NCI-H748 treated with DMSO at 0.1 percent for 48 hours (cell line): ENCODE results near the gene FRY.

Source experiments
- DNase-seq: peaks from one replicate; lab custom pipeline; 2025; lab: John Stamatoyannopoulos, UW

FRY gene

DNA sequence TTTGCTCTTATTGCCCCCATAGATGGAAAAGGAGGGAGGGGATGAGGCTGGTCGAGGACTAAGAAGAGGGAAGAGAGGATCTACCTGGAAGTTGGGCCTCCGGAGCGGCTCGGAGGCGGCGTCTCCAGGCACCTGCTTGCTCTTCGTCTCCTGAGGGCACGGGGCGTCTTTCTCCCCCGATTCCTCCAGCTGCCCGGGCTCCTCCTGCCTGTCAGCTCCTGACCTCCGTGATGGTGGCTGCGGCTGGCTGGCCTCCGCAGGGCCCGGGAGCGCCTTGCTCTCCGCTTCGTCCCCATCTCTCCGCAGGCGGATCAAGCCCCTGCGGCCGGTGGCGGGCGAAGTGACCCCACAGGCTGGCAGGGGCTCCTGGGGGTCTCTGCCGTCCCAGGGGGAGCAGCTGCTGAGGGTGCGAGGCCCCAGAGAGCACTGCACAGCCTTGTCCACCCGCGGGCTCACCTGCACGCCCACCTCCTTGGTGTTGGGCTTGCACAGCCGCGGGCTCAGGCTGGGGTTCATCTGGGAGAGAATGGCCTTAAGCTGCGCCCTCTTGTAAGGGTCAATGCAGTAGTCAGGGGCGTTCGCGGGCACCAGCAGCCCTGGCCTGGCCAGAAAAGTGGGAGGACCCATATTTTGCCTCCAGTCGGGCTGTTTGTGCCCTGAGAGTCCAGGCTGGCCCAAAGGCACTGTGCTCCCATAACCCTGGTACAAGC lies 279.8 kb downstream of the FRY start:
- no peak for DNase-seq

DNA sequence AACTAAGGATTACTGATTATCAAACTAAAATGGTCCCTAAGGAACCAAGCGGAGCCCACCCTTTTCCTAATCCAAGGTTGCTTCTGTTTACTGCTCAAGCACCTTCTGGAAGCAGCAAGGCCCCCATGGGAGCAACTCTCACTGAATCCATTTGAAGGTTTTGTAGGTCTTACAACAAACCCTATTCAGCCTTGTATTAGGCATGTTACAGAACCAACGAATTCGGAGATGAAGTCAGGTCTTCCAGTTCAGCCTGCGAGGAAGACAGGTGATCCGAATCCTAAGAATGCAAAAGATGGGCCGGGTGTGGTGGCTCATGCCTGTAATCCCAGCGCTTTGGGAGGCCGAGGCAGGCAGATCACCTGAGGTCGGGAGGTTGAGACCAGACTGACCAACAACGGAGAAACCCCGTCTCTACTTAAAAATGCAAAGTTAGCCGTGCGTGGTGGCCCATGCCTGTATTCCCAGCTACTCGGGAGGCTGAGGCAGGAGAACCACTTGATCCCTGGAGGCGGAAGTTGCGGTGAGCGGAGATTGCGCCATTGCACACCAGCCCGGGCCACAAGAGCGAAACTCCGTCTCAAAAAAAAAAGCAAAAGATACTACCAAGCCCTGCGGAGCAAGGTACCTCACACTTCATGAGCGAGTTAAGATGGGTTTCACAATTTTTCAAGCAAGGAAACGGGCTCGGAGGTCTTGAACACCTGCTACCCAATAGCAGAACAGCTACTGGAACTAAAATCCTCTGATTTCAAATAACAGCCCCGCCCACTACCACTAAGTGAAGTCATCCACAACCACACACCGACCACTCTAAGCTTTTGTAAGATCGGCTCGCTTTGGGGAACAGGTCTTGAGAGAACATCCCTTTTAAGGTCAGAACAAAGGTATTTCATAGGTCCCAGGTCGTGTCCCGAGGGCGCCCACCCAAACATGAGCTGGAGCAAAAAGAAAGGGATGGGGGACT lies 283.0 kb downstream of the FRY start:
- DNase-seq = no peak

DNA sequence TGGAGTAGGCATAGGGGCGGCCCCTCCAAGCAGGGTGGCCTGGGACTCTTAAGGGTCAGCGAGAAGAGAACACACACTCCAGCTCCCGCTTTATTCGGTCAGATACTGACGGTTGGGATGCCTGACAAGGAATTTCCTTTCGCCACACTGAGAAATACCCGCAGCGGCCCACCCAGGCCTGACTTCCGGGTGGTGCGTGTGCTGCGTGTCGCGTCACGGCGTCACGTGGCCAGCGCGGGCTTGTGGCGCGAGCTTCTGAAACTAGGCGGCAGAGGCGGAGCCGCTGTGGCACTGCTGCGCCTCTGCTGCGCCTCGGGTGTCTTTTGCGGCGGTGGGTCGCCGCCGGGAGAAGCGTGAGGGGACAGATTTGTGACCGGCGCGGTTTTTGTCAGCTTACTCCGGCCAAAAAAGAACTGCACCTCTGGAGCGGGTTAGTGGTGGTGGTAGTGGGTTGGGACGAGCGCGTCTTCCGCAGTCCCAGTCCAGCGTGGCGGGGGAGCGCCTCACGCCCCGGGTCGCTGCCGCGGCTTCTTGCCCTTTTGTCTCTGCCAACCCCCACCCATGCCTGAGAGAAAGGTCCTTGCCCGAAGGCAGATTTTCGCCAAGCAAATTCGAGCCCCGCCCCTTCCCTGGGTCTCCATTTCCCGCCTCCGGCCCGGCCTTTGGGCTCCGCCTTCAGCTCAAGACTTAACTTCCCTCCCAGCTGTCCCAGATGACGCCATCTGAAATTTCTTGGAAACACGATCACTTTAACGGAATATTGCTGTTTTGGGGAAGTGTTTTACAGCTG lies 283.9 kb downstream of the FRY start, which contains the start of the genes BRCA2 and ZAR1L:
Gene BRCA2, plus strand, starts transcription at position 271 of the 790 bp plus-strand sequence. CDS start 953 bp downstream, outside the sequence.
Gene ZAR1L, minus strand, starts transcription at position 126 of the 790 bp plus-strand sequence. CDS start 3,438 bp downstream, outside the sequence.
- peak; percentile 95 for DNase-seq

DNA sequence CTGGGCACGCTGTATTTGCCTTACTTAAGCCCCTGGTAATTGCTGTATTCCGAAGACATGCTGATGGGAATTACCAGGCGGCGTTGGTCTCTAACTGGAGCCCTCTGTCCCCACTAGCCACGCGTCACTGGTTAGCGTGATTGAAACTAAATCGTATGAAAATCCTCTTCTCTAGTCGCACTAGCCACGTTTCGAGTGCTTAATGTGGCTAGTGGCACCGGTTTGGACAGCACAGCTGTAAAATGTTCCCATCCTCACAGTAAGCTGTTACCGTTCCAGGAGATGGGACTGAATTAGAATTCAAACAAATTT lies 284.4 kb downstream of the FRY start:
- peak; percentile 95 for DNase-seq

DNA sequence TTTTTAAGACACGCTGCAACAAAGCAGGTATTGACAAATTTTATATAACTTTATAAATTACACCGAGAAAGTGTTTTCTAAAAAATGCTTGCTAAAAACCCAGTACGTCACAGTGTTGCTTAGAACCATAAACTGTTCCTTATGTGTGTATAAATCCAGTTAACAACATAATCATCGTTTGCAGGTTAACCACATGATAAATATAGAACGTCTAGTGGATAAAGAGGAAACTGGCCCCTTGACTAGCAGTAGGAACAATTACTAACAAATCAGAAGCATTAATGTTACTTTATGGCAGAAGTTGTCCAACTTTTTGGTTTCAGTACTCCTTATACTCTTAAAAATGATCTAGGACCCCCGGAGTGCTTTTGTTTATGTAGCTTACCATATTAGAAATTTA lies 284.9 kb downstream of the FRY start:
- no peak for DNase-seq

DNA sequence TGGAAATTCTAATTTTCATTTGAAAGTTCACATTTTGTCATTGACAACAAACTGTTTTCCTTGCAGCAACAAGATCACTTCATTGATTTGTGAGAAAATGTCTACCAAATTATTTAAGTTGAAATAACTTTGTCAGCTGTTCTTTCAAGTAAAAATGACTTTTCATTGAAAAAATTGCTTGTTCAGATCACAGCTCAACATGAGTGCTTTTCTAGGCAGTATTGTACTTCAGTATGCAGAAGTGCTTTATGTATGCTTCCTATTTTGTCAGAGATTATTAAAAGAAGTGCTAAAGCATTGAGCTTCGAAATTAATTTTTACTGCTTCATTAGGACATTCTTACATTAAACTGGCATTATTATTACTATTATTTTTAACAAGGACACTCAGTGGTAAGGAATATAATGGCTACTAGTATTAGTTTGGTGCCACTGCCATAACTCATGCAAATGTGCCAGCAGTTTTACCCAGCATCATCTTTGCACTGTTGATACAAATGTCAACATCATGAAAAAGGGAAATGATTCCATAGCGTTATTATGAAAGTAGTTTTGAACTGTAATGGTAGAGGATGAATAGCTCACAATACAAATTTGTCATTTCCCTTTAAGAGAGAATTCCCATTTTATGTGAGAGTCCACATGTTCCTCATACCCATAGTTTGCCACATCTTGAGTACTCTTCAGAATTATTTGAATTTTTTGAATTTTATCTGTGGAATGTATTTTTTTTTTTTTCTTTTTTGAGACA lies 286.3 kb downstream of the FRY start:
- no peak for DNase-seq

DNA sequence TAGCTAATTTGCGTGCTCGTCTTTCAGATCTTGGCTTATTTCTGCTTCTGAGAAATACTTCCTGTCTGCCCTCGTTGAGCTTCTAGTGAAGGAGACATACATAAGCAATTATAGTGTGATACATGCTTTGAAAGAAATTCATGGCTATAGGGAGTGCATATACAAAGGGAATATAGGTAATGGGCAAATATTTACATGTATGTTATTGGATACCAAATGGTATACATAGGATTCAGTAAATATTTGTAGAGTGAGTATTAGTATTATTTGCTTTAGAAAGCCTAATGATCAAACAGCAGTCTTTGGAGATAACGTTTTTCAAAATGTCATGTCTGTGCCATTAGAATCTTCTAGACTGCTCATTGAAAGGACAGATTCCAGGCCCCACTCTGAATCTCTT lies 289.0 kb downstream of the FRY start:
- peak; percentile 95 for DNase-seq

DNA sequence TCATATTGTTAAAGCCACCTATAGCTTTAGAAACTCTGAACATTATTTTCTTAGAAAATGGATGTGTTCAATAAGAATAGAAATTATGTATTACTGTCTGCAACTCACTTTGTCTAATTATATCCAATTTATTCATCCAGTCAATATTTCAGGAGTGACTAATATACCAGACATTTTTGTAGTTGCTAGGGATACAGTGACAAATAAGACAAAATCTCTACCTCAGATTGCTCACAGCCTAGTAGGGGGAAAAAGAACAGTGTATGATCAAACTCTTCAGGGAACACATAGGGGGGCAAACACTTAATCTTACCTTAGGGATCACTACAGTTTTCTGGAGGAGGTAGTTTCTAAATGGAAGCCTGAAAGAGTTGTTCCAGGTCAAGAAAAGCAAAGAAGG lies 292.3 kb downstream of the FRY start:
- DNase-seq = no peak

DNA sequence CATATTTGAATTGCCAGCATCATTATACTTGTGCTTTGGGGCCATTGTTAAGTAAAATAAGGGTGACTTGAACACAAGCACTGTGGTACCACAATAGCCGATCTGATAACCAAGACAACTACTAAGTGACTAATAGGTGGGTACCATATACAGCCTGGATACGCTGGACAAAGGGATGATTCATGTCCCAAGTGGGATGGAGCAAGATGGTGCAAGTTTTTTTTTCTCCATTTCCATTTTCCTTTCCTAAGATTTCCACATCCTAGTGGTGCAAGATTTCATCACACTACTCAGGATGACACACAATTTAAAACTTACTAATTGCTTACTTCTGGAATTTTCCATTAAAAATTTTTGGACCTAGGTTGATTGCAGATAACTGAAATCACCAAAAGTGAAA lies 298.9 kb downstream of the FRY start:
- no peak for DNase-seq

DNA sequence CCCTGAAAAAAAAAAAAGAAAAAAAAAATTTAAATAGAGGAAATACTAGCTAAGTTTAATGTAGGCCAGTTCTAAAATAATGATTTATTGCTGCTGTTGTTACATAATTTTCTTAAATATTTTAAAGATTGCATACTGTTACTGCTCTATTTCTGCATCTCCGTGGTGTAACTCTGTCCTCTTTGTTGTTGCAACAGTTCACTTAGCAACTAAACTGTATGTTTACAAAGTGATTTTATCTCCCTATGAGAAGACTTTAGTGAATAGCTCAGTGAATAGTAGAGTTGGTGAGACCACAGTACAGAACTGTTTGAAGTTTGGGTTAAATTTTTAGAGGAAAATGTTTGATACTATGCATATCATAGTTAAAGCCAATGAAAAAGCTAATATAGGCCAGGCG lies 303.1 kb downstream of the FRY start:
- DNase-seq = no peak

DNA sequence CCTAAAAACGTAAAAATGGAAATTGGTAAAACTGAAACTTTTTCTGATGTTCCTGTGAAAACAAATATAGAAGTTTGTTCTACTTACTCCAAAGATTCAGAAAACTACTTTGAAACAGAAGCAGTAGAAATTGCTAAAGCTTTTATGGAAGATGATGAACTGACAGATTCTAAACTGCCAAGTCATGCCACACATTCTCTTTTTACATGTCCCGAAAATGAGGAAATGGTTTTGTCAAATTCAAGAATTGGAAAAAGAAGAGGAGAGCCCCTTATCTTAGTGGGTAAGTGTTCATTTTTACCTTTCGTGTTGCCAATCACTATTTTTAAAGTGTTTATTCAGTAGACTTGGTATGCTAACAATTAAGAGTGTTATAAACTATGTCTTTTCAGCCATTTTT lies 309.3 kb downstream of the FRY start:
- DNase-seq = no peak

DNA sequence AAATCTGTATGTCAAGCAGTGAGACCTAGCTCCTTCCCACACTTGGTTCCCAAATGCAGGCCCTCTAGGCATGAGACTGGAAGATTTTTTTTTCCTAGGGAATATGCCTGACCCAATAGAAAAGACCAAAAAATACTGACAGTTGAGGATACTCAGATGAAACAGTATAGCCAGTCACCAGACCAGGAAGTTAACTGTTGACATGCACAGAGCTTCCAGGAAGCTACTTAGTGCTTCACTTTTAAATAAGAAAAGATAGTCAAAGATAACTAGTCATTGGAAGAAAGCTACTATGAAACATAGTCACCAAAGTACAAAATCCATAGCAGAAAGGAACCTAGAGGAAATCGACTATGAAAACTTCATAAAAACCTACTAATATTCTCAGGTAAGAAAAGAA lies 316.1 kb downstream of the FRY start:
- DNase-seq = no peak
